UCSD-AML1 (cell line): ENCODE measurements around the gene SDK1.

ENCODE experiments used
- DNase-seq: peaks from one replicate; lab custom pipeline; 2025; ENCODE audit not compliant: unreplicated experiment; lab: John Stamatoyannopoulos, UW

SDK1 gene

GRCh38 chr7:4028221-4028620 is 727.2 kb downstream of the SDK1 start:
- no peak for DNase-seq

DNA sequence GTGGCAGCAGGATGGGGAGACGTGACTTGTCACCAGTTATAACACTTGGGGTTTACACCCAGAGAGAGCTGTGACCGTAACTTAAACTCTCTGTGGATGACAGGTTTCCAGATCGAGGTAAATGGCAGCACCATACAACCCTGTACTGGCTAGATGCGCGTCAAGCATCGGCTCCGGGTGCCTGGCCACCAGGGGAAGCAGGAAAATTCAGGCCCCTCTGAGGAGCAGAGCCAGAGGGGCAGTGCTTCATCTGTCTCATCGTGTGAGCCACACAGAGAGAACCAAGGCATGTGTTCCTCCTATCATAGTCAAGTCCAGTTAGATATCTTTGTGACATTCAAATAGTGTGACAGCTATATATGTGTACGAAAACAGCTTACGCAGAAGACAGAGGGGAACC is 728.9 kb downstream of the SDK1 start:
- DNase-seq = no peak

GRCh38 chr7:4030346-4030950 is 729.4 kb downstream of the SDK1 start:
- DNase-seq = no peak

DNA sequence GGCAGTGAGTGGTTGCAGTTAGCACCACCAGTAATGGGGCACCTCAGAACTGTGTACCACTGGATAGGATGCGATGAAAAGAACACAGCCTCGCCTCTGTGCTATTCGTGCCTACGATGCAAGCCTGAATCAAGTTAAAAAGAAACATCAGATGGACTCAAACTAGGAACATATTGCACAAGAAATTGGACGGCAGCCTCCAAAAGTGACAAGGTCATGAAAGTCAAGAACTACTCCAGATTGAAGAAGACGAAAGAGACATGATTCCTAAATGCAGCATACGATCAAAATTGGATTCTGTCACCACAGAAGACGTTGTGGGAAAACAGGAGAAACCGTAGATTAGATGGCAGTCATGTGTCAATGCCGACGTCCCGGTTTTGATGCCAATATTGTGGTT is 732.9 kb downstream of the SDK1 start:
- DNase-seq = no peak

DNA sequence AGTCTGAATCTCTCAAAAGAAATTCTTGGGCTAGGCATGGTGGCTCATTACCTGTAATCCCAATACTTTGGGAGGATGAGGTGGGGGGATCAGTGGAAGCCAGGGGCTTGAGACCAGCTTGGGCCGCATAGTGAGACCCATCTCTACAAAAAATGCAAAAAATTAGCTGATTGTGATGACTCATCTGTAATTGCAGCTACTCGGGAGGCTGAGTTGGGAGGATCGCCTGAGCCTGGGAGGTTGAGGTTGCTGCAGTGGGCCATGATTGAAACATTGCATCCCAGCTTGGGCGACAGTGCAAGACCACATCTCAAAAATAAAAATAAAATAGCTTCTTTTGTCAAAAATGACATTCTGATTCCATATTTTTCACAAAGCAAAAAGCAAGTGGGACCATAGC is 736.3 kb downstream of the SDK1 start:
- DNase-seq = no peak

GRCh38 chr7:4037877-4038276 is 736.8 kb downstream of the SDK1 start:
- no peak for DNase-seq

GRCh38 chr7:4040109-4040928 is 739.3 kb downstream of the SDK1 start:
- no peak for DNase-seq

- no peak for DNase-seq
Measured at GRCh38 chr7:4042402-4043045, 741.5 kb downstream of the SDK1 start.

DNA sequence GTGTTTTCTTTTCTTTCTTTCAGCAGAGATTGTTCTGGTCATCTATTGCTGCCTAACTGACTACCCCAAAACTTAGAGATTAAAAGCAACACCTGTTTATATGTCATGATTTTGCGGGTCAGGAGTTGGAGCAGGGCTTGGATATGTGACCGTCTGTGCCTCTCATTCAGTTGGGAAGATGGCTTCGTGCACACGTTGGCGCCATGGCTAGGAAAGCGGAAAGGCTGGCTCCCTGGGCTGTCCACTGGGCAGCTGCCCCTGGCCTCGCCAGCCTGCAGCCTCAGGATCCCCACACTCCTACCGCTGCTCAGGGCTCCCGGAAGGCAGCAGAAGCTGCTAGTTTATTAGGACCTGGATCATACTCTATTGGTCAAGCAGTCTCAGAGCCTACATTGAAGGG is 742.9 kb downstream of the SDK1 start:
- DNase-seq = no peak

DNA sequence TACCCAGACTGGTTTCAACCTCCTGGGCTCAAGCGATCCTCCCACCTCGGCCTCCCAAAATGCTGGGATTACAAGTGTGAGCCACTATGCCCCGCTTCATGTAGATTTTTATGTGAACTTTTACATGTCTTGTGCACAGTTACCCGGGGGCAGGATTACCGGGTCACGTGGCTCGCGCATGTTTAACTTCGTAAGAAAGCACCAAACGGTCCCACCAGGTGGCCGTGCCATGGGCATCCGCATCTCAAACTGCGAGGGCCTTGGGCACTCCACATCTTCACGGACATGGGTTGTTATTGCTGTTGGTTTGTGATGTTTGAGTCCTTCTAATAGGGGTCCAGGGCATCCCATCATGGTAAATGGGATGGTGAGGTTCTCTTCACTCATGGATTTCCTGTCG is 744.4 kb downstream of the SDK1 start:
- DNase-seq = no peak

DNA sequence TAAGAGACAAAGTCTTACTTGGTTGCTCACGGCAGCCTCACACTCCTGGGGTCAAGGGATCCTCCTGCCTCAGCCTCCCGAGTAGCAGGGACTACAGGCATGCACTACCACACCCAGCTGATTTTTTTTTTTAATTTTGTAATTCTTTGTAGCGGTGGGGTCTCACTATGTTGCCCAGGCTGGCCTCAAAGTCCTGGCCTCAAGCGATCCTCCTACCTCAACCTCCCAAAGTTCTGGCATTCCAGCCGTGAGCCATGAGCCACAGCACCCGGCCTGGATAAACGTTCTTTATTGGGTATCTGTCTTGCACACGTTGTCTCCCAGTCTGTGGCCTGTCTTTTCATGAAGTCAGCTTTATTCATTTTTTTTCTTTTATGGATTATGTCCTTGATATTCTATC is 744.9 kb downstream of the SDK1 start:
- DNase-seq = no peak

DNA sequence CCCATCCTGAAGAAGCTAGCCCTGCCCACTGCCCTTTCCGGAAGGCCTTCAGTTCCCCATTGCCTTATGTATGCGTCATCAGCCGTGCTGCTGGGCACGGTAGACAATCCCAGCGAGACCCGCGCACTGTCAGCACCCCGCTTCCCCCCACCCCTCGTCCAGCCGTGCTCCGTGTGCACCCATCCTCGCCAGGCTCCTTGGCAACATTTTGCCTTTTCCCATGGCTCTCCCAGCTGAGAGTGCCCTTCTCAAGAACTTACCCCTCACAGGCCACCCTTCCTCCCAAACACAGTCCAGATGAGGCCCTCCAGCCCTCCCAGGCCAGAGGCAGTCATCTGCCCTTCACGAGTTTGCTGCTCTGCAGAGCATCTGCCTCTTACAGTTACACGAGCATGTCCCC is 747.3 kb downstream of the SDK1 start:
- no peak for DNase-seq

GRCh38 chr7:4049202-4049601 is 748.1 kb downstream of the SDK1 start:
- no peak for DNase-seq

- DNase-seq = no peak
Measured at GRCh38 chr7:4050126-4050660, 749.1 kb downstream of the SDK1 start.

- no peak for DNase-seq
Measured at GRCh38 chr7:4051696-4052095, 750.6 kb downstream of the SDK1 start.

DNA sequence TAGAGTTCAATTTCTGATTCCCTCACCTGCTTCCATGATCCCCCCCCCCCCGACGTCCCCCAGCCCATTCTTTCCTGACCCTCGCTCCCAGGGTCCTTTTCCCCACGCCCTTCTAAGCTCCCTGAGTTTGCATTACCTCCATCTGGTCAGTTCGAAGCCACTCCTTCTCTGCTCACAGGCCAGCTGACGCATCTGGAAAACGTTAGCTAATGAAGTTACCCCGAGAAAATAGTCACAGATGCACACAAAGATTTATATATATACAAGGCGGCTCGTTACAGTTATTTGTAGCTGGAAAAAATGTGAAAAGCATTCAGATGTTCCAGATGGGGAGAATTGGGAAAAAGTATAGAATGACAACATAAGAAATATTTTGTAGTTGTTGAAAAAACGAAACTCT is 751.1 kb downstream of the SDK1 start:
- DNase-seq = no peak

DNA sequence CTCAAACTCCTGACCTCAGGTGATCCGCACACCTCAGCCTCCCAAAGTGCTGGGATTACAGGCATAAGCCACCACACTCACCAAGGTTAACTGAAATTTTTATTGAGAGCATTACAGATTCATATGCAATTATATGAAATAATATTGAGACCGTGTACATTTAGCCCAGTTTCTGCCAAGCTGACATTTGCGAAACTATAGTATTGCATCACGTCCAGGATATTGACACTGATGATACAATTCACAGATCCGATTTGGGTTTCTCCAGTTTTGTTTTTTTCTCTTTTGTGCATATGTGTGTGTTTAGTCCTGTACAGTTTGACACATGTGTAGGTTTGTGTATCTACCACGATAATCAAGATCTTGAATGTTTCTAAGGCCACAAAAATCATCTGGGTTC is 753.1 kb downstream of the SDK1 start:
- no peak for DNase-seq

GRCh38 chr7:4056552-4057288 is 755.7 kb downstream of the SDK1 start:
- no peak for DNase-seq

DNA sequence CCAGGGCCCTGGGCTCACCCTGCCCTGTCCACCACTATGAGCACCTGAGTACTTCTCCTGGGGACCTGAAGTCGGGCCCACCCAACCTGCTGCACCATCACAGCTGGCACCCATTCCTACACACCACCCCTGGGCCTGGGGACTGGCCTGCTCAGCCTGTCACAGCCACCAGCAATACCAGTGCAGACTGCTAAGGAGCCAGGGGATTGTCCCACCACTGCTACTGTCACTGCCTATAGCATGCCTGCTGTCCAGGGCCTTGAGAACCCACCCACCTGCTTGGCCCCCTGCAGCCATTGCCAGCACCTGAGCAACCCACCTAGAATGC is 756.2 kb downstream of the SDK1 start:
- DNase-seq = no peak

GRCh38 chr7:4058158-4058557 is 757.1 kb downstream of the SDK1 start:
- DNase-seq = no peak

DNA sequence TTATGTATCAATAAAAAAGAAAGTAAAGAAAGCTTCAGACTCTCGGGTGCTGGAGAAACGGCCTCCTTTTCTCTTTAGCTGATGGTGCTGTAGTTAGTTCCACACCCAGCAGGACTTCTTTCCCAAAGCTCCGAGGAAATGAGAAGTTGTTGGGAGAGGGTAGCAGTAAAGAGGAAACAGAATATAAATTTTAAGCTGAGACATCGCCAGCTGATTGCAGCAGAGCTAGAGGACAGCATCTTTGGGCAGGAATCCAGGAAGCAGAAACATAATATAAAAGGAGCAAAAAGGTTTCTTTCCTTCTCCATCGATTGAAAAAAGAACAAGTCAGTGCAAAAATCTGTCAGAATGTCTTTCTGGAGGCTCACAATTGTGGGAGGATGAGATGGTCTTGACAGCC is 764.1 kb downstream of the SDK1 start:
- no peak for DNase-seq

DNA sequence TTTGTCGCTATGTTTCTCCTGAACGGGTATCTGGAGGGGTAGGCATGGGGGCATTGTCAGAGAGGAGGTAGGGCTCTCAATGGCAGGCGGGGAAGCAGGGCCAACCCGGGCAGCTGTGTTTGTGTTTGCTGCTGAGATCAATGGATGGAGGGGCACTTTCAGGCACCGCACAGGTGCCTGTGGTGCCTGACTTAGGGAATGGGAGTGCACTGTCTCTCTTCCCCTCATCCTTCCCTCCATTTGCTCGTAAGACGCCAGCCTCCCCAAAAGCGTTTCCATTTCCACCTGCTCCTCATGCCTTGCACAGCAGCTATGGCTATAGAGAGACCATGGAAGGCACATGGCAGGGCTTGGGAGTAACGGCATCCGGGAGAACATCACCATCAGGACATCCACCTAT is 765.2 kb downstream of the SDK1 start:
- DNase-seq = no peak
